ENCODE measurements around the gene WDR26. TPM values are rescaled to one million over a fixed set of nuclear protein-coding genes. Genes with fewer than 3 reads are reported as not detected.

Gene WDR26
- polyA plus RNA-seq, 1 experiment = 58.7 TPM

DNA sequence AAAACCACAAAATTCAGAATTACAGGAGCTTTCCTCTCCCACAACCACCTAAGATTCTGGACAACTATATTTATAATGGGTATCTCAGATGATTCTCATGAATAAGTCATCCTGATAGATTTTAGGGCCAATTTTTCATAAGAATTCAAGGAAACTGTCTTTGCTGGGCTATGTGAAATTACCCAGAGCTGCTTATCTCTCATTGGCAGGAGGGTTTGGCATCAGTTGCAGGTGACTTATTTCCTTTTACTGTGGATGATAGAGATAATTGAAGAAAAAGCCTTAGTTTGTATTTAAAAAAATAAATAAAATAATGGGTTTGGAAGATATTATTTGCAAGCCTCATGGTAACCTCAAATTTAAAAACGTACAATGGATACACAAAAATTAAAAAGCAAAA, 38.2 kb upstream of the WDR26 start:
- DNase-seq (ENCODE audit: low read depth, low spot score) = no peak
- H3K27me3 ChIP-seq (ENCODE audit: control insufficient read depth, insufficient read depth, low read length) = no peaks in the 10 kb centered on the region
- no peak overlapping the region for H3K4me3 ChIP-seq (ENCODE audit: low read depth, low read length)
- no peaks in the 10 kb centered on the region for H3K9me3 ChIP-seq (ENCODE audit: control insufficient read depth, insufficient read depth, low read length)
- ChIA-PET CTCF (interaction anchor here (2.4 kb wide), 1 partner anchor 15 kb away, joined by 11 read pairs; no protein-coding TSS in a partner anchor), POLR2A (no interaction called here)
- H3K27ac ChIP-seq (ENCODE audit: low read depth, low read length) = no peak overlapping the region
- TF ChIP-seq, protein P1, sequence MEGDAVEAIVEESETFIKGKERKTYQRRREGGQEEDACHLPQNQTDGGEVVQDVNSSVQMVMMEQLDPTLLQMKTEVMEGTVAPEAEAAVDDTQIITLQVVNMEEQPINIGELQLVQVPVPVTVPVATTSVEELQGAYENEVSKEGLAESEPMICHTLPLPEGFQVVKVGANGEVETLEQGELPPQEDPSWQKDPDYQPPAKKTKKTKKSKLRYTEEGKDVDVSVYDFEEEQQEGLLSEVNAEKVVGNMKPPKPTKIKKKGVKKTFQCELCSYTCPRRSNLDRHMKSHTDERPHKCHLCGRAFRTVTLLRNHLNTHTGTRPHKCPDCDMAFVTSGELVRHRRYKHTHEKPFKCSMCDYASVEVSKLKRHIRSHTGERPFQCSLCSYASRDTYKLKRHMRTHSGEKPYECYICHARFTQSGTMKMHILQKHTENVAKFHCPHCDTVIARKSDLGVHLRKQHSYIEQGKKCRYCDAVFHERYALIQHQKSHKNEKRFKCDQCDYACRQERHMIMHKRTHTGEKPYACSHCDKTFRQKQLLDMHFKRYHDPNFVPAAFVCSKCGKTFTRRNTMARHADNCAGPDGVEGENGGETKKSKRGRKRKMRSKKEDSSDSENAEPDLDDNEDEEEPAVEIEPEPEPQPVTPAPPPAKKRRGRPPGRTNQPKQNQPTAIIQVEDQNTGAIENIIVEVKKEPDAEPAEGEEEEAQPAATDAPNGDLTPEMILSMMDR (IDR thresholded peaks at IDR 0.05; ENCODE audit: low read depth, low read length) = no peak

DNA sequence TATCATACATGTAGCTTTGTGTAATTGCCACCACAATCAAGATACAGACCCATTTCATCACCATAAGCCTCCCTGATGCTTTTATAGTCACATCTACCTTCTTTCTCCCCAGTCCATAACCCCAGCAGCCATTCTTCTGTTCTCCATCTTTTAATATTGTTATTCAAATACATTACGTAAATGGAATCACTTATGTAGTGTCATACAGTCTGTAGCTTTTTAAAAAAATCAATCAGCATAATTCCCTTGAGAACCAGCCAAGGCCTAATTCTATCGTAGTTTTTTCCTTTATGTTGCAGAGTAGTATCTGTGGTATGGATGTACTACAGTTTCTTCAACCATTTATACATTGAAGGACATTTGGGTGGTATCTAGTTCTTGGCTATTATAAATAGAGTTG, 31.6 kb upstream of the WDR26 start:
- CTCF ChIA-PET = interaction anchor here (2.0 kb wide), 1 partner anchor 9 kb away, joined by 7 read pairs; no protein-coding TSS in a partner anchor
- peaks cover 4% of the 10 kb centered on the region; the same call in 1 of the 2 replicates for H3K9me3 ChIP-seq (ENCODE audit: control insufficient read depth, insufficient read depth, low read length)
- no peak overlapping the region for H3K27ac ChIP-seq (ENCODE audit: low read depth, low read length)
- H3K27me3 ChIP-seq (ENCODE audit: control insufficient read depth, insufficient read depth, low read length) = no peaks in the 10 kb centered on the region
- no peak overlapping the region for H3K4me3 ChIP-seq (ENCODE audit: low read depth, low read length)
- no peak for DNase-seq (ENCODE audit: low read depth, low spot score)
- TF ChIP-seq, protein P1 (IDR thresholded peaks at IDR 0.05; ENCODE audit: low read depth, low read length) = no peak
- POLR2A ChIA-PET = no interaction called here

DNA sequence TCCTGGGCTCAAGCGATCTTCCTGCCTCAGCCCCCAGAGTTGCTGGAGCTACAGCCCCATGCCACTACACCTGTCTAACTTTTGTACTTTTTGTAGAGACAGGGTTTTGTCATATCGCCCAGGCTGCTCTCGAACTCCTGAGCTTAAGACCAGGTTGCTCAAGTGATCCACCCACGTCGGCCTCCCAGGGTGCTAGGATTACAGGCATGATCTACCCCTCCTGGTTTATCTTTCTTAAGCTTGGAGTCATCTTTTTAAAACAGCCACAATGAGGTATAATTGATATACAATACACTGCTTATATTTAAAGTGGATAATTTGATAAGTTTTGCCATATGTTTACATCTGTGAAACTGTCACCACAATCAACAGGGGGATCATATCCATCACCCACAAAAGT, 25.4 kb upstream of the WDR26 start:
- Histone ChIP-seq H3K27ac (ENCODE audit: low read depth, low read length) (no peak overlapping the region), H3K9me3 (ENCODE audit: control insufficient read depth, insufficient read depth, low read length) (peaks cover 4% of the 10 kb centered on the region; the same call in 1 of the 2 replicates), H3K27me3 (ENCODE audit: control insufficient read depth, insufficient read depth, low read length) (no peaks in the 10 kb centered on the region), H3K4me3 (ENCODE audit: low read depth, low read length) (no peak overlapping the region)
- ChIA-PET POLR2A (interaction anchor here (1.4 kb wide), 1 partner anchor 25 kb away, joined by 3 read pairs; the partner anchor contains the start of gene WDR26), CTCF (interaction anchor here (0.6 to 1.9 kb wide), 4 partner anchors 17 to 463 kb away, joined by 3 to 6 read pairs (median 5); no protein-coding TSS in a partner anchor)
- TF ChIP-seq, protein P1 (IDR thresholded peaks at IDR 0.05; ENCODE audit: low read depth, low read length) = no peak
- no peak for DNase-seq (ENCODE audit: low read depth, low spot score)

DNA sequence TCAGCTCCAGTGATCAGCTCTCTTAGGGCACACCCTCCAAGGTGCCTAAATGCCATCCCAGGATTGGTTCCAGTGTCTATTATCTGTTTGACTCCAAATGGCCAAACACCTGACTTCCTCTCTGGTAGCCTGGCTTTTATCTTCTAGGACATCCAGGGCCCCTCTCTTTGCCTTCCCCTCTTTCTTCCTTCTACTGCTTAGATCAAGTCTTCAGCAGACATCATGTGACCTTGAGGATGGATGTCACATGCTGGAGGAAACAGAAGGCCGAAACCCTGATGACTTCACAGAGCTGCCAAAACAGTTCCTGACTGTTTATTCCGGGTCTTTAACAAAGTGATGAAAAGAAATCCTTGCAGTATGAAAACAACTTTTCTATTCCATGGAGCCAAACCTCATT, 24.4 kb upstream of the WDR26 start:
- peaks cover 4% of the 10 kb centered on the region; the same call in 1 of the 2 replicates for H3K9me3 ChIP-seq (ENCODE audit: control insufficient read depth, insufficient read depth, low read length)
- ChIA-PET POLR2A (interaction anchor here (0.6 to 1.4 kb wide), 2 partner anchors 24 to 1732 kb away, joined by 3 read pairs; partner anchors contain the start of gene WDR26), CTCF (interaction anchor here (0.5 to 2.5 kb wide), 5 partner anchors 30 to 464 kb away, joined by 3 to 20 read pairs (median 6); no protein-coding TSS in a partner anchor)
- H3K4me3 ChIP-seq (ENCODE audit: low read depth, low read length) = no peak overlapping the region
- TF ChIP-seq, protein P1 (IDR thresholded peaks at IDR 0.05; ENCODE audit: low read depth, low read length) = no peak
- H3K27ac ChIP-seq (ENCODE audit: low read depth, low read length) = no peak overlapping the region
- no peaks in the 10 kb centered on the region for H3K27me3 ChIP-seq (ENCODE audit: control insufficient read depth, insufficient read depth, low read length)
- no peak for DNase-seq (ENCODE audit: low read depth, low spot score)

DNA sequence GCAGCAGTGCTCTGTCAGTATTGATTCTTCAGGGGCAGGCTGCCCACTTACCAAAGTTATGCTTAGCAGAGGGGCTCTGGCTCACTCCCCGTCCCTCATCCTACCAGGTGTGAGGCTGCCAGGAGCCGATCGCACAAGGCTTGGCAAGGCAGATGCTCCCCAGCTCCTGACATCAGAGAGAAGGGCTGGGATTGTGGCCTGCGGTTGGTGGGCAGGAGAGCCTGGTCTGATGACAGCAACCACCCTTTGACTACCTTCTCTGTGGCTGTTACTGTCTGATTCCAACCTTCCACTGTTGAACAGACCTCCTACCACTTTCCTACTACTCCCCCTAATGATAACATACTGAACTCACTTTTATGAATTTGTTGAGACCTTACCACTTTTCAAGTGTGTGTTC, 23.7 kb upstream of the WDR26 start:
- H3K9me3 ChIP-seq (ENCODE audit: control insufficient read depth, insufficient read depth, low read length) = peaks cover 4% of the 10 kb centered on the region; the same call in 1 of the 2 replicates
- TF ChIP-seq, protein P1 (IDR thresholded peaks at IDR 0.05; ENCODE audit: low read depth, low read length) = no peak
- POLR2A ChIA-PET = interaction anchor here (0.6 kb wide), 1 partner anchor 29 kb away, joined by 4 read pairs; no protein-coding TSS in a partner anchor
- CTCF ChIA-PET = interaction anchor here (0.6 to 2.7 kb wide), 18 partner anchors 8 to 394 kb away, joined by 3 to 47 read pairs (median 8); partner anchors contain the start of gene WDR26
- no peak overlapping the region for H3K4me3 ChIP-seq (ENCODE audit: low read depth, low read length)
- no peak overlapping the region for H3K27ac ChIP-seq (ENCODE audit: low read depth, low read length)
- H3K27me3 ChIP-seq (ENCODE audit: control insufficient read depth, insufficient read depth, low read length) = no peaks in the 10 kb centered on the region
- DNase-seq (ENCODE audit: low read depth, low spot score) = no peak
